Fibroblast of lung (primary cell): ENCODE measurements around the gene DHRS7.

ENCODE experiments used
- EZH2 ChIP-seq: IDR thresholded peaks from 2 replicates; pipeline ENCODE4 v1.5.1; 2012; ENCODE audit warnings: low read length, control low read depth, mild to moderate bottlenecking; ENCODE audit errors: missing control alignments
- TF ChIP-seq, protein P1 (sequence below), 2 donors: IDR thresholded peaks in 1 of 2; conservative IDR thresholded peaks in 1 of 2; 1 replicate in 1 of 2; 2 replicates in 1 of 2; pipeline ENCODE4 v1.5.1; 2011 to 2012; ENCODE audit warnings: low read length in 2 of 2, control low read depth in 1 of 2, inconsistent platforms in 1 of 2, low read depth in 1 of 2, mild to moderate bottlenecking in 1 of 2

- TF ChIP-seq, protein P1, sequence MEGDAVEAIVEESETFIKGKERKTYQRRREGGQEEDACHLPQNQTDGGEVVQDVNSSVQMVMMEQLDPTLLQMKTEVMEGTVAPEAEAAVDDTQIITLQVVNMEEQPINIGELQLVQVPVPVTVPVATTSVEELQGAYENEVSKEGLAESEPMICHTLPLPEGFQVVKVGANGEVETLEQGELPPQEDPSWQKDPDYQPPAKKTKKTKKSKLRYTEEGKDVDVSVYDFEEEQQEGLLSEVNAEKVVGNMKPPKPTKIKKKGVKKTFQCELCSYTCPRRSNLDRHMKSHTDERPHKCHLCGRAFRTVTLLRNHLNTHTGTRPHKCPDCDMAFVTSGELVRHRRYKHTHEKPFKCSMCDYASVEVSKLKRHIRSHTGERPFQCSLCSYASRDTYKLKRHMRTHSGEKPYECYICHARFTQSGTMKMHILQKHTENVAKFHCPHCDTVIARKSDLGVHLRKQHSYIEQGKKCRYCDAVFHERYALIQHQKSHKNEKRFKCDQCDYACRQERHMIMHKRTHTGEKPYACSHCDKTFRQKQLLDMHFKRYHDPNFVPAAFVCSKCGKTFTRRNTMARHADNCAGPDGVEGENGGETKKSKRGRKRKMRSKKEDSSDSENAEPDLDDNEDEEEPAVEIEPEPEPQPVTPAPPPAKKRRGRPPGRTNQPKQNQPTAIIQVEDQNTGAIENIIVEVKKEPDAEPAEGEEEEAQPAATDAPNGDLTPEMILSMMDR (conservative IDR thresholded peaks at IDR 0.05 in 1 of 2, IDR thresholded peaks at IDR 0.05 in 1 of 2; ENCODE audit: low read depth in 1 of 2, low read length in 2 of 2) = no peak
- TF ChIP-seq EZH2 = no peak
Measured at GRCh38 chr14:60164404-60164711, 840 bp downstream of the DHRS7 start.
